CD4-positive, alpha-beta T cell treated with Interferon gamma for 1 hour (primary cell): Measurements from ENCODE around the gene EXOC3.
A peak's percentile ranks its signal among the peaks of the same experiment; 100 is the strongest.

ENCODE experiments used
- DNase-seq: peaks from one replicate; pipeline ENCODE4 v3.0.0-alpha.2; 2020

Gene EXOC3

GRCh38 chr5:440401-441201 lies 2.4 kb upstream of the EXOC3 start:
- no peak for DNase-seq

DNA sequence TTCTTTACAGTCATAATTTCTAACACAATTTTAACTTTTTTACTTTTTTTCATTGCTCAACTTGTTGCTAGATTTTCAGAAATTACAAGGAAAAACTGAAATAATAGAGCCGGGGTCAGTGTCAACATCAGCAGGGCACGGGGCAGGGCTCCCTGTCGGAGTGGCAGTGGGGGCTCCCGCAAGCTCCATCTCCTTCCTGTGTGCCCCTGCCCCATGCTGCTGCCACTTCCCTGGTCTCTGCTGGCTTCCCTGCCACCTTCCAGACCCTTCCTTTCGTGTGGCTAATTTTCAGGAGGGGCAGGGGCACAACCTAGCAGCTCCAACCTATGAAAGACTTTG lies 1.0 kb upstream of the EXOC3 start:
- no peak for DNase-seq

GRCh38 chr5:443239-444151 lies 519 bp downstream of the EXOC3 start:
- peak; percentile 25 for DNase-seq

GRCh38 chr5:444226-444625 lies 1.2 kb downstream of the EXOC3 start:
- no peak for DNase-seq

- no peak for DNase-seq
Observed at GRCh38 chr5:445591-445990, 2.6 kb downstream of the EXOC3 start.

- no peak for DNase-seq
Observed at GRCh38 chr5:446066-446882, 3.3 kb downstream of the EXOC3 start.

DNA sequence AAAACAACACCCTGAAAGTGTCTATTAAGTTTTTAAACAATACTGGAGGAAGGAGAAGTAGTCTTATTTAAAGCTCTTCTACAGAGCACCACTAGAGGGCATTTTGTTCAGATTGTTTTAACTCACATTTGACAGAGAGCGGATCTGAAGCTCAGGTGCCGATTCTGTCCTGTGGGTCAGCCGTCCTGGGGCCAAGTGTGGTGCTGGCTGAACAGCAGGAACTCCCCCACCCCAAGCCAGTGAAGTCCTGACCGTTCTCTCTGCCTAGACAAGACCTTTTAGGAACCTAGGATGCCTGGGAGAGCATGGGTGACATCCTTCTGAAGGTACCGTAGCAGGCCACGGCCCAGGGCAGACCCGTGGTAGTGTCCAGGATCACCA lies 3.9 kb downstream of the EXOC3 start:
- DNase-seq = no peak

GRCh38 chr5:447501-447900 lies 4.5 kb downstream of the EXOC3 start:
- DNase-seq = no peak

GRCh38 chr5:448061-448765 lies 5.2 kb downstream of the EXOC3 start:
- DNase-seq = peak; percentile 60

GRCh38 chr5:448766-449090 lies 5.8 kb downstream of the EXOC3 start:
- DNase-seq = no peak

- DNase-seq = no peak
Observed at GRCh38 chr5:449151-449550, 6.2 kb downstream of the EXOC3 start.

GRCh38 chr5:451587-452458 lies 8.8 kb downstream of the EXOC3 start:
- DNase-seq = no peak

- no peak for DNase-seq
Observed at GRCh38 chr5:452978-453710, 10.2 kb downstream of the EXOC3 start.

DNA sequence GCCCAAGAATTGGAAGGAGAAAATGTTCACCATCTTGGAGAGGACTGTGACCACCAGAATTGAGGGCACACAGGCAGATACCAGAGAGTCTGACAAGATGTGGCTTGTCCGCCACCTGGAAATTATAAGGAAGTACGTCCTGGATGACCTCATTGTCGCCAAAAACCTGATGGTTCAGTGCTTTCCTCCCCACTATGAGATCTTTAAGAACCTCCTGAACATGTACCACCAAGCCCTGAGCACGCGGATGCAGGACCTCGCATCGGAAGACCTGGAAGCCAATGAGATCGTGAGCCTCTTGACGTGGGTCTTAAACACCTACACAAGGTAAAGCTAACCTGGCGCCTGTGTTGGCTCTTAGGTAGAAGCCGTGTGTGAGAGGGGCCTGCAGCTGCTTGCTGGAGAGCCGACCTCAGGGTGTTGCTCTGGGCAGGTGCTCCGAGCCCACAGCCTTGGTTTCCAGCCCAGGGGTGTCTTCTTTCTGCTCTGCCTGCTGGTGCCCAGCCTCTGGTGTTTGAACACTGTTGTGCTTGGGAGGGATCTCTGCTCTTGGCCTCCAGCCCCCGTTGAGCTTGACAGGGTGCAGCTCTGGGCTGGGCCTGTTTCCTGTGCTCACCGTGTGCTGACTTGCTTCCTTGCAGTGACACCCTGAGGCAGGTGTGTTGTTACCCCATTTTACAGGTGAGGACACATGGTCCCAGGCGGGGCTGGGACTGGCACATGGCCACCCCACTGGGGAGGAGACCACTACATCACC lies 10.9 kb downstream of the EXOC3 start:
- DNase-seq = no peak

DNA sequence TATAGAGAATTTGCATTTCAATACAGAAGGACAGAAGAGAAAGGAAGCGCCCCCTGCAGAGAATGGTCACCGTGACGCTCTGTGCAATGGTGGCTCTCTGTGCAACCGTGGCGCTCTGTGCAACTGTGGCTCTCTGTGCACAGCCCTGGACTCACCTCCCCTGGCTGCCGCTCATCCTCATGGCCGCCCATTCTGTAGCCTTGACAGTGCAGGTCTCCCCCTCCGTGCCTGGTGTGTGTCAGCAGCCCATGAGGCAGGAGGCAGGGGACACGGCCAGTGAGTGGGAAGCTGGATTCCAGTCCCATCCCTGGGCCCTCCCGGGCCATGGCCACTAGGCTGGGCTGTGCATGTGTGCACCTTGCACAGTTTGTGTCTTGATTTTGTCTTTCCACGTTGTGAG lies 12.0 kb downstream of the EXOC3 start:
- DNase-seq = no peak

GRCh38 chr5:455806-456205 lies 12.8 kb downstream of the EXOC3 start:
- no peak for DNase-seq

- DNase-seq = no peak
Observed at GRCh38 chr5:456351-457194, 13.6 kb downstream of the EXOC3 start.

DNA sequence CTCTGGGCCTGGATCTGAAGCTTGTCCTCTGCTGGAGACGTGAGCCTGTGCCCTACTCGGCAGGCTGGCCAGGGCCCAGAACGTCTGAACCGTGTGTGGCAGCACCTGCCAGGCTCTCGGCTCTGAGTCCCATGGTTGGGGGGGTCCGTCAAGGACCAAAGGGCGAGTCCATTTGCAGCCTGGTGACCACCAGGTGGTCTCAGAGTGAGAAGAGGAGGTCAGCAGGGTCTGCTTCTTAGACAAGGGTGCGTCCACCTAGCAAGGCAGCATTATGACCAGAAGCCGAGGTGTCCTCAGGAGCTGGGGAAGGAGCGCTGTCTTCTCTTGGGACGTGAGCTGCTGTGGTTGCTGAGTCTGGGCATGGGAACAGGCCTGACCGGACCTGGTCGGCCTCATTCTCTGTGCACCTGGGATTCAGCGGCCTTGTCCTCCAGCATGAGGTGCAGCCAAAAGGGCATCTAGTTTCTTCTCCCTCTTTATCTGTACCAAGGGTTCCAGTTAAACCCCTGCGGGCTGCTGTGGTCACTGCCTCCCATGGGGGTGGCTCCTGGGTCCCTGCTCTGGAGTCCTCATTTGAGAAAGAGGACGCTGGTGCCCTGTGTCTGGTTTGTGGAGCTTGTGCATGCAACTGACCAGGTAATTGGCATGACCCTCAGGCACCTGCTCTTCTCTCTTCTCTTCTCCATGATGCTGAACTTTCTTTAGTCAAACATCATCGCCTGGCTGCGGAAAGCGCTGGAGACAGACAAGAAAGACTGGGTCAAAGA lies 14.4 kb downstream of the EXOC3 start:
- DNase-seq = no peak
